MM.1S (cell line): ENCODE measurements around the gene SRGAP2B.
"Not testable (repeated sequence)": the region's sequence is repeated elsewhere in the genome, so short reads cannot be mapped to it uniquely, and the experiment has no call there.

ENCODE experiments used
- EZH2phosphoT487 ChIP-seq: fragments of 300-600 bp; sonication (generic); IDR thresholded peaks from 2 replicates; pipeline ENCODE4 v1.6.1; 2018; ENCODE audit warnings: antibody characterized with exemption, low read length
- TF ChIP-seq, protein P1 (sequence below): fragments of 300-600 bp; sonication (generic); IDR thresholded peaks from 2 replicates; pipeline ENCODE4 v1.5.1; 2016; ENCODE audit warnings: antibody characterized with exemption, low read length, mixed read lengths

DNA sequence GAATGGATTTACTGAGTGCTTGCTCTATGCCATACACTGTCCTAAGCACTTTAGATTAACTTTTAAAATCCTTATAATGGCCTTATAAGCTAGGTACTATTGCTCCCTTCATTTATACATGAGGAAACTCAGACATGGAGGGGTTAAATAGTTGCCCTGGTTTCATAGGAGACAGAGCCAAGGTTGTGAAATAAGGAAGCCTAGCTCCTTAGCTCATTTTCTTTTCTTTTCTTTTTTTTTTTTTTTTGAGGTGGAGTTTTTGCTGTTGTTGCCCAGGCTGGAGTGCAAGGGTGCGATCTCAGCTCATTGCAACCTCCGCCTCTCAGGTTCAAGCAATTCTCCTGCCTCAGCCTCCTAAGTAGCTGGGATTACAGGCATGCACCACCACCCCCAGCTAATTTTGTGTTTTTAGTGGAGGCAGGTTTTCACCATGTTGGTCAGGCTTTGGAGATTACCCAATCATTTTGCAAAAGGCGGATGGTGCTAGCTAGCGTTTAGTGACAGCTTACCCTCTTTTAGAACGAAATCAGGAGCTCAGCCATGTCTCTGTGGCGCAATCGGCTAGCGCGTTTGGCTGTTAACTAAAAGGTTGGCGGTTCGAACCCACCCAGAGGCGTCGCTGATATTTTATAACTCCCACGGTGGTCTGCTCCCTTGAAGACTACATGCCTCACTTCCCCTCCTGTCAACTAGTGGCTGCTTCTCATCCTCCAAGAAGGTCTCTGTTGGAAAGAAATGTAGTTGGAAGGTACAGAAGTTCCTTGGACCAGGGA, 33.8 kb upstream of the SRGAP2B start:
- TF ChIP-seq, protein P1, sequence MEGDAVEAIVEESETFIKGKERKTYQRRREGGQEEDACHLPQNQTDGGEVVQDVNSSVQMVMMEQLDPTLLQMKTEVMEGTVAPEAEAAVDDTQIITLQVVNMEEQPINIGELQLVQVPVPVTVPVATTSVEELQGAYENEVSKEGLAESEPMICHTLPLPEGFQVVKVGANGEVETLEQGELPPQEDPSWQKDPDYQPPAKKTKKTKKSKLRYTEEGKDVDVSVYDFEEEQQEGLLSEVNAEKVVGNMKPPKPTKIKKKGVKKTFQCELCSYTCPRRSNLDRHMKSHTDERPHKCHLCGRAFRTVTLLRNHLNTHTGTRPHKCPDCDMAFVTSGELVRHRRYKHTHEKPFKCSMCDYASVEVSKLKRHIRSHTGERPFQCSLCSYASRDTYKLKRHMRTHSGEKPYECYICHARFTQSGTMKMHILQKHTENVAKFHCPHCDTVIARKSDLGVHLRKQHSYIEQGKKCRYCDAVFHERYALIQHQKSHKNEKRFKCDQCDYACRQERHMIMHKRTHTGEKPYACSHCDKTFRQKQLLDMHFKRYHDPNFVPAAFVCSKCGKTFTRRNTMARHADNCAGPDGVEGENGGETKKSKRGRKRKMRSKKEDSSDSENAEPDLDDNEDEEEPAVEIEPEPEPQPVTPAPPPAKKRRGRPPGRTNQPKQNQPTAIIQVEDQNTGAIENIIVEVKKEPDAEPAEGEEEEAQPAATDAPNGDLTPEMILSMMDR: not testable (repeated sequence)
- TF ChIP-seq EZH2phosphoT487: not testable (repeated sequence)
